ENCODE data around the gene SUPT3H. TPM values are rescaled to one million over a fixed set of nuclear protein-coding genes. Genes with fewer than 3 reads are reported as not detected.
A peak's percentile ranks its signal among the peaks of the same experiment; 100 is the strongest.

The SUPT3H gene
- total and polyA plus RNA-seq, 2 donors (not counting 1 experiment from before 2014, with no cell fraction given), result 5.5 to 12.4 TPM

DNA sequence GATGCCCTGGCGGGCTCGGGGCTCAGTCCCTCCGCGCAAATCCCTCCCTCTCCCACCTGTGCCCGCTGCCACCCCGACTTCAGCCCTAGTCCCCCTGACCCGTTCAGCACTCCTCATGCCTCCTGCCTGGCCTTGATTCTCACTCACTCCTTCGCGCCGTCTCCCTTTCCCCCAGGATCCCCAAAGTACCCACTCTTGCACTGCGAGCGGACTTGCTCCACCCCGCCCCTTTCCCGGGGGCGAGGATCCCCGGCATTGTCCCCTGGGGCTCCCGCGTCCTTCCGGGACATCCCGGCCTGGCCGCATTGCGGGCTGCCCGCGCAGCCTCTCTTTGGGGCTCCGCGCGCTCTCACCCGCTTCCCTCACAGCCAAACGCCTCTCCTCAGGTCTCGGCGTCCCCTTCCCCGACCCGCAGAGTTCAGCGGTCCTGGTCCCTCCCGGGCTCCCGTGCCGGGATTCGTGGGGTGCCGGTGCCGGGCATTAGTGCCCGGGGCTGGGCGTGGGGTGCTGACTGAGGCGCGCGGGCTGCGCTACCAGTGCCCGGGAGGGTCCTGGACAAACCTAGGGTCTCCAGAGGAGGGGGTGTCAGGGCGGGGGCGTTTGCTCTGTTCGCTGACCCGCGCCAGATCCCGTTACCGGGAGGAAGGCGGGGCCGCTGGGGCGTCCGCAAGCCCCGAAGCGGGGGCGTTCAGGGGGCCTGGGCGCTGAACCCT is 45.5 kb upstream of the SUPT3H start:
- H3K9ac ChIP-seq (ENCODE audit: low read length), result peak overlapping the region; percentile 71
- ChIA-PET CTCF (interaction anchor here (0.9 to 1.4 kb wide), 3 partner anchors 94 to 499 kb away, joined by 3 to 4 read pairs (median 3); no protein-coding TSS in a partner anchor), POLR2A (no interaction called here)
- no peaks in the 10 kb centered on the region for H3K9me3 Mint-ChIP-seq (ENCODE audit: insufficient read depth)
- H3K4me3 ChIP-seq (ENCODE audit: control extremely low read depth in 1 of 5, extremely low read depth in 1 of 5, insufficient read depth in 1 of 5, low read depth in 2 of 5, low read length in 4 of 5), result peak overlapping the region; percentile 47 to 65 (median 57)
- H3K4me1 ChIP-seq (ENCODE audit: control insufficient read depth in 2 of 2, insufficient read depth in 2 of 2, low read length in 2 of 2), result peaks cover 46 to 51% of the 10 kb centered on the region in 2 donors
- peak overlapping the region; percentile 82 for H3K27ac Mint-ChIP-seq
- DNase-seq, result no peak
- peak; percentile 5 for ATAC-seq (ENCODE audit: low read depth)
- peak overlapping the region; percentile 5 to 34 for H3K27ac ChIP-seq (ENCODE audit: low read length in 2 of 2)
- peak overlapping the region; percentile 93 for H3K4me3 Mint-ChIP-seq
- H3K27me3 ChIP-seq (replicated peaks in 1 of 4; ENCODE audit: control extremely low read depth in 1 of 4, control insufficient read depth in 3 of 4, insufficient read depth in 4 of 4, low read length in 3 of 4), result peaks cover 0 to 59% (median 42%) of the 10 kb centered on the region in 4 experiments
- no peaks in the 10 kb centered on the region for H3K36me3 ChIP-seq (replicated peaks in 1 of 2; ENCODE audit: control extremely low read depth in 1 of 2, control insufficient read depth in 1 of 2, extremely low read depth in 1 of 2, insufficient read depth in 2 of 2, low read length in 1 of 2)
- no peaks in the 10 kb centered on the region for H3K79me2 ChIP-seq (ENCODE audit: control insufficient read depth, insufficient read depth, low read length)
- H2AFZ ChIP-seq (ENCODE audit: insufficient read depth, low read depth, low read length, poor library complexity, severe bottlenecking), result peak overlapping the region; percentile 86
- H3K27me3 Mint-ChIP-seq, result peaks cover 32% of the 10 kb centered on the region
- under 1% methylated on average over 61 of the region's 62 CpGs for WGBS (ENCODE audit: insufficient coverage)
- peaks cover 49% of the 10 kb centered on the region for H3K4me1 Mint-ChIP-seq
- no peaks in the 10 kb centered on the region for H4K20me1 ChIP-seq (ENCODE audit: control insufficient read depth, insufficient read depth, low read length, poor library complexity, severe bottlenecking)
- TF ChIP-seq CTCF (IDR thresholded peaks at IDR 0.05) (no peak), EZH2 (IDR thresholded peaks at IDR 0.05; ENCODE audit: borderline replicate concordance, insufficient read depth, low read depth, low read length, poor library complexity, severe bottlenecking) (no peak)
- intact Hi-C loops (cut with micrococcal nuclease), result loop anchor here (2.0 to 5.0 kb wide), 4 partner anchors 54 to 289 kb away; no protein-coding TSS in a partner anchor
- peak overlapping the region; percentile 98 for H3K4me2 ChIP-seq (replicated peaks; ENCODE audit: low read depth, low read length, poor library complexity, severe bottlenecking)
- peaks cover 0 to 11% (median 0%) of the 10 kb centered on the region in 3 donors for H3K9me3 ChIP-seq (ENCODE audit: control extremely low read depth in 1 of 3, control insufficient read depth in 2 of 3, insufficient read depth in 1 of 3, low read length in 2 of 3)

All from B cell (primary cell).